T-helper 2 cell (primary cell): Measurements from ENCODE around the gene STX11.

Experiments
- DNase-seq, 5 experiments: peaks; one replicate each; pipeline versions ENCODE4 v3.0.0 to v3.0.0-alpha.2; 2012 to 2022

The STX11 gene

DNA sequence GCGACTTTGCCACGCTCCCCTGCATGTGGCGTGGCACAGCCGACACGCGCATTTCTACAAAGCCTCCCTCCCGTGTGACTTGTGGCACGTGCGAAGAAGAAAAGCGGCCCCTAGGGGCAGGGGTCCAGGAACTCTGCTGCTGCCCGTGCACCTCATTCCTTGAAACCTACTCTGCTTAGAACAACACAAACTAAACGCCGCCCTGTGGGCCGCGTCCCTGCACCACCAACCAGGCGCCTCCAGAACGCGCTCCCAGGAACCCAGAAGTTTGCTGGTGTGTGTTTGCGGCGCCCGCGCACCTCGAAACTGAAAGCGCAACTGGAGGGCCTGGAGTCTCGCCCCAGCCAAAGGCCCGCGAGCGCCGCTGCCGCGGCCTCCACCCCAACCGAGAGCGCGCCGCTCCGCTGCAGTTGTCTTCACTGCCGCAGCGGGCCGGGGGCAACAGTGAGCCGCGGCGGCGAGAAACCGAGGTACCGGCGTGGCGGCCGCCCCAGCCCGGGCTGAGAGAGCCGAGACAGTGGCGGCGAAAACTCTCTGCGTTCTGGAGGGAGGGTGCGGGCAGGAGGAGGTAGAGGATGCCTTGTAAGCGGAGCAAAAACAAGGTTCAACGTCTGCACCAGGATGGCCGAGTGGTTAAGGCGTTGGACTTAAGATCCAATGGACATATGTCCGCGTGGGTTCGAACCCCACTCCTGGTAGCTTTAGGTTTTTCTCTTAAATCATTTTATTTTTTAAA lies 65.8 kb downstream of the STX11 start:
- peak; percentile 74 to 97 (median 85) for DNase-seq

DNA sequence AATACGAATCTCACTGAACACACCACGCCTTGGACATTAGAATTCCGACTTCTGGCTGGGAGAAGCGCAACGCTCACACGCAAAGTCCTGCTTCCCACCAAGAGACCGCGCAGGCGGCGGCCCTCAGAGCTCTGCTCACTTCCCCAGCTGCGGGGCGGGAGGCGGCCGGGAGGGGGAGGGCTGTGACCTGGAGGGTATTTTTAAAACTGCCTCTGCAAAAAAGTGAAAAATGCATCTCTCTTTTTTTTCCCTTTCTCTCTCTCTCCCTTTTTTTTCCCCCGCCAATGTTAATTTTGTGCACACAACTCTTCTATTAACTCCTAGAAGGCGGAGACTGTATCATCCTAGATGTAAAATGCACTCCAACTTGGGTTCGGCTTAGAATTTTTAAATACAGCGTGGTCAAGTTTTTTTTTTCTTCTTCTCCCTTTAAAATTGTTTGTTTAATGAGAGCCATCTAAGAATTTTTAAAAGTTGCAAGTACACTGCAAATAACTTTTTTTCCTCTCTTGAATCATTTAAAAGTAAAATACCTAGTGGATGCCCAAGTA lies 66.4 kb downstream of the STX11 start:
- peak in 2 of 5 experiments; percentile 32 to 57 for DNase-seq

DNA sequence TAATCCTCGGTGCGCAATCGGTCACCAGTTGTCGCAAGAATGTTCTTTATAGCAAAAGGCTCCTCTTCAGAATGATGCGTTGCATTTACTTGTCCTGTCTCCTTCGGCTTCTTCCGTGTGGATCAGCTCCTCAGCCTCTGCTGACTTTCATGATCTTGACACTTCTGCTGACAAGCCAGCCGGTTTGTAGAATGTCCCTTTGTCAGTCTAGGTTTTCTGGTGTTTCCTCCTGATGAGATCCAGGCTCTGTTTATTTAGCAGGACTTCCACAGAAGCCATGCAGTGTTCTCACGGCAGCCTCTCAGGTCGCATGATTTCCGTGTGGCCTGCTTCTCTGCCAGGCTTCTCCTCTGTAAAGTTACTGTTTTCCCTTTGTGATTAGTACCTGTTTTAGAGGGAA lies 66.9 kb downstream of the STX11 start:
- no peak for DNase-seq

DNA sequence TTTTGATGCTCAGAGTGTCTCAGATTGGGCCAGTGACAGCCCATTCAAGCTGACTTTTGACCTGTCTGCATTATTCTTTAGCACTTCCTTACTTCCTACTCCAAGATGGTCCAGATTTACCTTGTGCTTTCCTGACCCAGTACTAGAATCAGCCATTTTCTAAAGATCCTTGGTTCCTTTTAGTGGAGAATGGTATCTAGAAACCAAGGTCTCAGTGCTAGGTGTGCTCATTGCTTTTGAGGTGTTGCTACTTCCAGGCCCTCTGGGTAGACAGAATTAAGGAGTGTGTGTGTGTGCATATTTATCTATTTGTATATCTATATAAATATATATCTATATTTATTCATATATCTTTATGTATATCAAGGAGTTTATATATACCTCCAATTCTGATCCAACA lies 67.5 kb downstream of the STX11 start:
- no peak for DNase-seq

DNA sequence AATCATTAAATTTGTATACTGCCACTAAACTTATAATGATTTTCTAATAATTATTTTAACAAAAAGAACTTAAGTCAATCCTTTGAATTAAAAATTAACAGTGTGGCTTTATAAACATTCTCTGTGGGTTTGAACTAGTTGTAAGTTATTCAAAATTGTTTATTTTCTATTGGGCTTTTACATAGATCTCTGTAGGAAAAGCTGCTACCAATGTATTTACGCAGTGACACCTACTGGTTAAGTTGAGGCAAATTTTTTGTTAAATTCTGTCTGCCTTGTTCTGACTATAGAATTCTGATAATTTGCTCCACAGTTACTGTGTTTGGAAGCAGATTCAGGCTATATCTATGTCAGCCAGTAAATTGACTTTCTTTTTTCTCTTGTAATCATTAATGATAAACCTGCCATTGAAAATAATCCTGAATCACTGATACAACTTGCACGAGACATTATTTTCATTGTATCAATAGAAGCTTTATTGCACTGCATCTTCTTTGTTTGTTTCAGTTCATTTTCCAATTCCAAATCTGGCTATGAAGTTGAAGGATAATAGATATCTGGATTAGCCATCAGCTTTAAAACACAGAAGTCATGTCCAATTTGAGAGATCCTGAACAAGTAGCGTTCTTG lies 68.9 kb downstream of the STX11 start:
- peak in 1 of 5 experiments; percentile 75 for DNase-seq

DNA sequence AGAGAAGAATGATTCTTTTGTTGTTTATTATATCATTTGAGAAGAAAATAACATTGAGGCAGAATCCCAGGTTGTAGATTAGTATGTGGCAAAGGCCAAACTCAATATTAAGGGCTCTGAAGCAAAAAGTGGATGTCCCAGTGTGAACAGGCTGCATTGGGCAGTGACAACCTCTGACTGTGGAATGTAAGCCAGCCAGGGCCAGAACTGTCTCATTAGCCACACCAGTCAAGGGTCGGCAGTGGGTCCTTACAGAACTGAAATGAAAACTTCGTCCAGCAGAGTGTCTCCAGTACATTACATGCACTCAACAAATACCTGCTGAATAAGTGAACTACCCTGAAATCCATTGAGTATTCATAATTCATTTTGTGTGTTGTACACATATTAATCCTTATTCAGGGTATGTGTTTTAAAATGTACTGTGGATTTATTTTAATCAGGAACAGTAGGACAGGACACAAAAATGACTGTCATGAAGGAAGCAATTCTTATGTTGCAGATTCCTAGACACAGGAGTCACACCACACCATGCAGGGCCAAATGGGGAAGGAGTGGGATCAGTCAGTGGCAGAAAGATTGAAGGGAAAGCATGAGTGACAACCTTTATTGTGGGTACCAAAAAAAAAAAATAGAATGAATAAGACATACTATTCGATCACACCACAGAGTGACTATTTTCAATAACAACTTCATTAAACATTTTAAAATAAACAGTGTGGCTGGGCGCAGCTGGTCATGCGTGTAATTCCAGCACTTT lies 69.9 kb downstream of the STX11 start:
- no peak for DNase-seq

DNA sequence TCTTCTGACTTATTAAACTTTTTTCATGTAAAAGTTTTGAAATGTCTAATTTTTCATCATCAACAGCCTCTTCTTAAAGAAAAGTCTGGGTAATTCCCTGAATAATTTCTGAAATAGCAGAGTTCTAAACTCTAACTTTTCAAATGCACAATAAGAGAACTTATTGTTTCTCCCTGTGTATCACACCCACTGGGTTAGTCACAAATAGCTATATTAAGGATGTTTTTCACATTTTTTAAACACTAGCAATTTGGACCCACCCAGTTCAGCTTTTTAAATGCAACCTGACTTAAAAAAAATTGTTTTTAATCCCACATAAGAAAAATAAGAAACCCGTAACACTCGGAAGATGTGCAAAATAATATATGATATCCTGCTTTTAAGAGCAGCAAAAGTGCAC lies 73.4 kb downstream of the STX11 start:
- no peak for DNase-seq

DNA sequence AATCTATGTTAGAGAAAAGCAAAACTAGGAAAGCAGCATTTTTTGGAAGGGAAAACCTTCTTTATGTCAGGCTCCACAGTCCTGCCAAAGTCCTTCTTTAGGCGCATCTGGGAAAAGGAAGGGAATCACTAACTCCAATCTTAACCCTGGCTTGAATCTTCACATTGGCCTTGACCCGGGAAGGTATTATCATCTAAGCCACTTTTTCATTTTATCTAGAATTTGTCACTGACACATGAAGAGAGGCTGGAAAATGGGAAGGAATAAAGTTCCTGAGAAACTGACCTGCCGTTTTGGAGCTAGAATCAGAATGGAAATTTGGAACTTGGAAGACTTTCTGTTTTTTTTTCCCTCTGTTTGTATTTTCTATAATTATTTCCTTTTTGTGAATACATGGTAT lies 81.4 kb downstream of the STX11 start:
- no peak for DNase-seq

DNA sequence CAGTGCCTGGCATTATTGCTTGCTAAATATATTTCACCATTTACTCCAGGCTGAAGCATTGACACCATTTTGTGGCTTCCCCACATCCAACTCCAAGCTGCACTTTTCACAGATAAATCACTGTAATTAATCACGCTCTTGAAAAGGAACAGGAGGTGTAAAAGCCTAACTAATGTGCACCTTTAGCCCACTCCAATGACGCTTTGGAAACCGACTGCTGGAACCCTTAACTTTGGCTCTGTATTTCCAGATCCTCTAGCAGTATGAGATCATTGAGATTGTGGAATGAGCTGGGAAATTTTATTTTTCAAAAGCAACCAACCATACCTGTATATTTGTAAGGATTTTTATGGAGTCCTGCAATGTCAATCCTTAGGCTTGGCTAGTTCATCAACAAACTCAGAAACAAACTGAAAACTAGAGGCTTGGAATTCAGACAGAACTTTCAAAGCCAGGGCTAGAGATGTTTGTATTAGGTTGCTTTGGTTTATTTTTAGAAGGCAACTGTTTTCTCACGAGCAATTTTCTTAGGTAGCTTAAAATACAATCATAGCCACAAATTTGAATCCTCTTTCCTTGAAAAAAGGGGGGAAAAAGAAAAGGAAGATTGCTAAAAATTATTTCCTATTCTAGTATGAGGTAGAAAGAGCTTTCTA lies 82.0 kb downstream of the STX11 start:
- DNase-seq, result no peak

DNA sequence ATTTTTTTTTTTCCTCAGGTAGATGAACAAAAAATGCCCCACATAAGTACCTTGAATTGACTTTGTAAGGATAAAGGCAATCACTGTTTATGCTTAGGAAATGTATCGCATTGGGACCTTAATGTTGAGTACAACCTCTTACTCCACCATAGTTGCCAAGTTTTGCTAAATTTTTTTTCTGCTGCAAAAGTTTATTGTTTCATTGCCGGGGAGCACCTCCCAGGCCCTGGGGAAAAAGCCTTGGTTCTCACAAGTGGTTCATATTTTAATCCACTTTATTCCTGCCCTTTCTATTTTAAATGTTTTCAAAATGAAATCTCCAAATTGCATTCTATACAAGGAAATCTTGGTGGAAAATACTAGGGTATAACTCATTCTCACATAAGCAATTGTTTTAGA lies 82.5 kb downstream of the STX11 start:
- no peak for DNase-seq

DNA sequence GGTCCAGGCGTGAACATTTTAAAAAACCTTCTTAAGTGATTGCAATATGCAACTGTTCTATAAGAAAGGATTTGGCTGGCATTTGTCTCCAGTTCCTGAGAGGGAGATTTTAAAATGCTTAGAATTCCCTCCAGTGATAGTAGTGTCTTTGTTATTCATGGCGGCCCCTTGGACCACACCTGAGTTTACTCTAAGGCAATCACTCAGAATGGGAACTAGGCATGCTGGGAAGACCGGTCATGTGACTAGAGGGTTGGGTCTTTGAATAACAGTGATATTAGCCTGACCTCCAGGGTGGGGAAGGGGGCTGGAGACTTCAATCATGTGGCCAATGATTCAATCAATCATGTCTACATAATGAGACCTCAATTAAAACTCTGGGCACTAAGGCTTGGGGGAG lies 84.1 kb downstream of the STX11 start:
- no peak for DNase-seq

DNA sequence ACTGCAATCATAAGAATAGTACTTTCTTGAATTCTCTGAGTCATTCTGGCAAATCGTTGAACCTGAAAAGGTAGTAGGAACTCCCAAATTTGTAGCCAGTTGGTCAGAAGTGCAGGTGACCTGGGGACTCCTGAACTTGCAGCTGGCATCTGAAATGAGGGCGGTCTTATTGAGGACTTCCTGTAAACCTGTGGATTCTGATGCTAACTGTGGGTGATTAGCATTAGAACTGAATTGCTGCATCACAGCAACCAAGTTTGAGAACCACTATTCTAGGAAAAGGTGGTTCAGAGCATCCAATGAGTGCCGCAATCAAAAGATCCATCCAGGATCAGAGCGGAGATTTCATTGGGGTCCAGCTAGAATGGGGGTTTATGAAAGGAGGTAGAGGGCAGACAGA lies 84.6 kb downstream of the STX11 start:
- DNase-seq, result no peak
